NOMO-1 treated with dmso at 0.1 percent for 144 hours (cell line): ENCODE results near the gene RTP2.
A peak's percentile ranks its signal among the peaks of the same experiment; 100 is the strongest.

Source experiments
- DNase-seq: peaks from one replicate; lab custom pipeline; 2025; ENCODE audit not compliant: unreplicated experiment; lab: John Stamatoyannopoulos, UW

RTP2 gene

GRCh38 chr3:187738331-187739093, 36.2 kb upstream of the RTP2 start:
- peak; percentile 87 for DNase-seq

DNA sequence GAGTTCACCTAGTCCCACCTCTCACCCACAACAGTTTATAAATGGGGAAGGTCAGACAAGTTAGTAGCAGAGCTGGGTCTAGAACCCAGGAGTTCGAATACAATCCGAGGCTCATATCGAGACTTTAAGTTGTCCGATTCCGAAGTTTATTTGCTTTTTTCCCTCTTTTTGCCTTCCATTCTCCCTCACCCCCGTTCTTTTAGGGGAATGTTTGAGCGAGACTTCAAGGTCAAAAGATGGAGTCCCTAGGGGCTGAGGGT, 35.6 kb upstream of the RTP2 start:
- DNase-seq = no peak

DNA sequence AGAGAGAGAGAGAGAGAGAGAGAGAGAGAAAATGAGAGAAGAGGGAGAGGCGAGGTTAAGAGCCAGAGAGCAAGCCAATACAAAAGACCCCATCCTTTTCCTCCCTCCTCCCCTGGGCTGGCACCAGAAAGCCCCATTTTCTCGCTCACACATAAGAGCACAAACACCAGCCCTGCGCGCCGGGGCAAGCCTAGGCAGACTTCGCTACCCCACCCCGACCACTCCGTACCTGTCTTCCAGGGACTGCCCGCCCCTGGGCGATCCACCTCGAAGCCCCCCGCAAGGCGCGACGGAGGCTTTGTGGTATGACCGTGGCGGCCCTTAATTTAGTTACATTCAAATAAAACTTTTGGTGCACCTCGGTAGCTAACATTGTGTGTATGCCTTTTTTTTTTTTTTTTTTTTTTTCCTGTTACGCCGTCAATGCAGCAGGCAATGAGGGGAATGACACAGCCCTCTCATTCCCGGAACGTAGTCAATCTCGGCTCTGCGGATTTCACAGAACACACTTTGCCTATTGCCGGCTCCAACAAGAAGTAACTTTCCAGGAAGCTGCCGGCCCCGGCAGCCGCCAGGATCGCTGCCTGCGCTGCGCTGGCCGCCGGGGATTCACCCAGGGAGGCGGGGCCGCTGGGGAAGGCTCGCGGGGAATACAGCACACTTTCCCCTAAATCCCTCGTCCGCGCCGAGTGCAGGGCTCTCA, 35.2 kb upstream of the RTP2 start:
- no peak for DNase-seq

- DNase-seq = no peak
Measured at GRCh38 chr3:187737006-187737367, 34.6 kb upstream of the RTP2 start.

DNA sequence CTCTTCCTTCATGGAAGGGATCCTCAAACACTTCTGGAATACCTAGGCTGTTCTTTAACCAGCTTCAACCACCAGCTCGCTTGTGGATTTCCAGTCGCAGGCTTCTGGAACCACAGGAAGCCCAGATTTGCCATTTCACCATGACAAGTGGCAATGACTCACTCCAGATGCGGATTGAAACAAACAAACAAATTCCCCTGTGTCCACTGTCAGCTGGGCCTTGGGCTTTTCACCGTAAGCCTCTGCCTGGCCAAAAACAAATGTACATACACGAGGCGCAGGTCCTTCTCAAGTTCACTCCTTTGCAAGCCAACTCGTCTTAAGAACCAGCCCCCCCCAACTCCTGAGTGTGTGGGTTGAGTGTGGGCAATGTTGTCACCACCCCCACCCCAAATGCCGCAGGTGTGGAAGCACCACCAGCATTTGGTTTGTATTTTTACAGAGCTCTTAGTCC, 34.1 kb upstream of the RTP2 start:
- DNase-seq = no peak

DNA sequence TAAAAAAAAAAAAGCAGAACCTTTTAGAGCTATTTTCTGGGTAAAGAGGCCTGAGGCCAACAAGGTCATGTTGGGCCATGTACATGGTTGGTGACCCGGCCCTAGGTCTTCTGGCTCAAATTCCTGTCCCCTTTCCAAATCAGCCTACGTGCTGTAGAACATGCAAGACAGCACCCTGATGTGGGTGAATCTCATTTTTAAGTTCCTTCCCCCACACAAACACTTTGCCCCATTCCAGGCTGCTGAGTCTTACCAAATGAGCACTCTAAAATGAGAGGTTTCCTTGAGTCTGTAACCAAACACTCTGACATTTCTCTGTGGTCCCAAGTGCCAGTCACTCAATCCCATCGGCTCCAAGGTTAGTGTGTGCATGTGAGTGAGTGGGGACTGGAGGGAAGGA, 33.5 kb upstream of the RTP2 start:
- no peak for DNase-seq

GRCh38 chr3:187735383-187735782, 33.0 kb upstream of the RTP2 start:
- no peak for DNase-seq

DNA sequence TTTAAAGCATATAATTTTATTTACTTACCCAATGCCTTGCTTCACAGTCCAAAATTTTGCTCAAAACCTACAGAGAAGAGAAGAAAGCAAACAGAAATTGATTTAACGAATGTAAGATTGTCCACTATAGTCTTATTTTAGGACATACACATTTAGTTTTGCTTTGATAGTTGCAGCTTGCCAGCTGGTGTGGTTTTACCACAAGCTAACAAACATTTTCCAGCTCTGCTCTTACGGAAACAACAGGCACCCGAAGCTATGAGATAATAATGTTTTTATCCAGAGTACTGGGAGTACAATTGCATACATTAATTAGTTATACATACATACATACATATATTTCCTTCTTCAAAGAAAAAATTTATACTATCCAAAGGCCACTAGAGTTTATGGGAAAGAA, 32.5 kb upstream of the RTP2 start:
- no peak for DNase-seq

DNA sequence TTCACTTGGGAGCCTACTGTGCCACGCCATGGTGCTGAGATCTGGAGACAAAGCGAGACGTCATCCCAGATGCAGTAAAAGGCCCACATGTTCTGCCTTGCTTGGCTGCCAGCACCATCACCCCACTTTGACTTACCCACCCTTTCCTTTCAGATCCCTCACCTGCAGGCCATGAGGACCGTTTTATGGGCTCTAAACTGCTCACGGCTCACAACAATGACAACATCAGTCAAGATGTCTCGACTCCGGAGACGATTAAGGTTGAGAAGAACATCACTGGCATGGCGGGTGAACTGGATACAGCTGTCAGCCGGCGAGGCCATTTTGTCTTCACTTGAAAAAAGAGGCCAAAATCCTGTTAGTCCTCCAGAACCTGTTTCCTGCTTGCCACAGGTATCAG, 31.0 kb upstream of the RTP2 start:
- DNase-seq = no peak

GRCh38 chr3:187729598-187729997, 27.2 kb upstream of the RTP2 start:
- no peak for DNase-seq

DNA sequence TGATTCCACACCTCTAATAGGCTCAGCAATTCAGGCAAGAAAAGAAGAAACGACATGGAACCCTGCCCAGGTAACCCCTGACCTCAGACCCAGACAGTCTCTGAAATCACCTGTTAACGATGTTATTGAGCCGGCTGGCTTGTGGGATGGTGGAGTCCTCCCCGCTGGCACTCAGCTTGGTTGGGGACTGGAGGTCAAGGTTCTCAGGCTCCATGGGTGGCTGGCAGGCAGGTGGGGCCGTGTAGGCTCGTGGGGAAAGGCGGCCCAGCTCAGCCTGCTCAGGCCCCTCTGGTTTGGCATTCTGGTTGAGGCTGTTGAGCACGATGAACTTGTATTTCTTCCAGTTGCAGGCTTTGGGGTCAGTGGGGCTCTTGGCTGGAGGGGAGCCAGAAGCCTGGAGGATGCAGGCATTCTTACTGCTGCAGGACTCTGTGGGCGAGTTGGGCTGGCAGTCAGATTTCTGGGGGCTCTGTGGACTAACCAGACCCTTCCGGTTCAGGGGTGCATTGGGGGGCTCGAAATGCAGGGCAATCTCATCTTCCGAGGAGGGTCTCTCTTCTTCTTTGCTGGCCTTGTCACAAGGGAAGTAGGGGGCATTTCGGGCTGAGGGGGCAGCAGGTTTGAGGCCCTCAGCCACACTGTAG, 26.7 kb upstream of the RTP2 start:
- no peak for DNase-seq

DNA sequence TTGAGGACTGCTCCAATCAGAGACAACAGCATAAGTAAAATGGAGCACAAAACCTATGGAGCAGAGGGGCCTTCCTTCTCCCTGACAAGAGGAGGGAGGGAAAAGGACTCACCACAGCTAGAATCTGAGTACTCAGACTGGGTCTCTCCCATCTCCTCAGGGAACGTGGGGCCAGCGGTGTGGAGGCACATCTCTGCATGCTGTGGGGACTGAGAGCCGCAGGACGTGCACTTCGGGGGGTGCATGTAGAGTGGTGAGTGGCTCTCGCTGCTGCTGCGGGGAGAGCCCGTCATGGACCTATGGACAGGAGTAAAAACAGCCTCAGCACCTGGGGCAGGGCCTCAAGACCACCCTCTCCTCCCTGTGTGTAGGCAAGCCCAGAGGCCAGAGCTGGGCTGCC, 25.9 kb upstream of the RTP2 start:
- no peak for DNase-seq

DNA sequence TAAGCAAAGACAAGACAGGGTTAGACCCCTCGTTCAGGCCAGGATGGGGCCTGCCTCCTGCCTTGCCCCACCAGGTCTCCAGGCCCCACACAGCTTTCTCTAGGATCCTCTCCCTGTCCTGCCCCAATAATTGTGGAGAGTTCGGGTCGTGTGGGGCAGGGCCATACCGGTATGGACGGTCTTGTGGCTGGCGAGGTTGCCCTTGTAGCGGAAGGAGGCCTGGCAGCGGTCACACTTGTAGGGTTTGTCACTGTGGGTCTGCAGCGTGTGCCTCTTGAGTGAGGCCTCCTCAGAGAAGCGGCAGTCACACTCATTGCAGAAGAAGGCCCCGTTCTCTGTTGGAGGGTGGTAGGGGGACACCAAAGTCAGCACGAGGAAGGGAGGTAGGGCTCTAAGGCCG, 24.2 kb upstream of the RTP2 start:
- no peak for DNase-seq

DNA sequence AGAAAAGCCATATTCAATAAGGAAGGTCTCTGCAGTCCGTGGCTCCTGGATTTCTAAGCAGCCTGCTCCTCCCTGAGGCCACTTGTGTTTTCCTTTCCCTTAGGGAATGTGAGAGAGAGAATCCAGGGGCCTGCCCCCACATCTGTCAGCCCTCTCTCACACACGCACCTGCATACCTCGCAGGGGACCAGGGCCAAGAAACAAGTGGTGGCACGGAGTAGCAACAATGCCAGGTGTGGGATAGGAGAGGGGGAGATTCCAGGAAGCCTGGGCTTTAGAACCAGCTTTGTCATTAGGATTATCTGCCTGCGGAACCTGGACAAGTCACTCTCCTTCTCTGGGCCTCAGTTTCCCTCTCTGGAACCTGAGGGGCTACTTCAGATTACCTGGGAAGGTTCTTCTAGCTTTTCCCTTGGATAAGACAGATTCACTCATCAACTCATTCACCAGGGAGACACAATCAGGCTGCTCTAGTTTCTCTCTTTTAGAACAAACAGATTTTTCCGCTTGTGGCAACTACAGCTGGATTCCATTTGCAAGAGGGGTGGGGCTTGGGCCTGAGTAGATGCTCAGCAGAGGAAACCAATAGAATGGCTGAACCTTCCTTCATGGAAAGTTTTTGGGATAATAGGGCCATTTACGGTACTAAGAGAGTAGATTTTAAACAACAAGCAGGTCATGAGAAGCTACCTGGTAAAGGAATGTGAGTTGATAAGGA, 23.5 kb upstream of the RTP2 start:
- no peak for DNase-seq

GRCh38 chr3:187725224-187725623, 22.9 kb upstream of the RTP2 start:
- DNase-seq = no peak

- no peak for DNase-seq
Measured at GRCh38 chr3:187722206-187722612, 19.9 kb upstream of the RTP2 start.

GRCh38 chr3:187721055-187721454, 18.7 kb upstream of the RTP2 start:
- no peak for DNase-seq

DNA sequence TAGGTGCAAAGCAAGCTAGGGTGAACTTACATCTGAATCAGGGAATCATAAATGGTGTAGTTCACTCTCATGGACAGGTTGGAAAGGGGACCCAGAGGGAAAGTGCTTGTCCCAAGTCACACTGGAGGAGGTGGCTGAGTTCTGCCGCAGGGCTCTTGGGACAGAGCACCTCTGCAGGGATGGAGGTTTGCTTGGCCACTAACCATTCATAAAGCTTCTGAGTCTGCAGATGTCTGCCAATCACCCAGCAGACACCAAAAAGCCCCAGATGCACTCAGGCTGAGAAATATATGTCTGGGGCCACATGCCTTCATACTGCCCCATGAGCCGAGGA, 17.9 kb upstream of the RTP2 start:
- DNase-seq = no peak

DNA sequence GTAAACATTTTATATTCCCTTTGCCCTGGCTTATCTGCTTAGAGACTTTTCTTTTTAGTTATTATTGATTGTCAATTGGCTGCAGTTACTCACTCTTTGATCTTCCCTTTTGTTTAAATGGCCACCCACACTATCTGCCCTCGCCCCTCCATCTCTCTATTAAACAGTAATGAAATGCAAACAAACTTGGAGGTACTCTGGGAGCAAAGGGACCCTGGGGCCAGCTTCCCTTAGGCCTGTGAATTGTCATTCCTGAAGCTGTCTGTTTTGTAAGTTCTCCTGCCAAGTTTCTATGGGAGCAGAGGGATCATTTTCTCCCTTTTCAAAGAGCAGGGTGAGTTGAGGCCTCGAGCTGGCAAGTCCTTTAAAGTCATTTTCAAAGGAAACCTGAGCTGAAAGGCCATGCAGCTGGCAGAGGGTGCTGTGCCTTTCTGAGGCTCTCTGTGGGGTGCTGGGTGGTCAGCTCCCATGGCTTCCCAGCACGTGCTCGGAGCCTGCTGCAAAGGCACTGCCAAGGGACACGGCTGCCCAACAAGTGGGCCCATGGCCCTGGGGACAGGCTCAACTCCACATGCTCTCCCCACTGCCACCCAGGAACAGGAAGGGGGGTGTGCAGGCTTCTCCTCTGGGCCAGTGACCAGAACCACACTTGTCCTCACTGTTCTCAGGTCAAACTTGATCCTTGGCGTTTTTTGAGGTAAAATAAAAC, 17.4 kb upstream of the RTP2 start:
- no peak for DNase-seq

- DNase-seq = no peak
Measured at GRCh38 chr3:187718802-187719201, 16.4 kb upstream of the RTP2 start.

DNA sequence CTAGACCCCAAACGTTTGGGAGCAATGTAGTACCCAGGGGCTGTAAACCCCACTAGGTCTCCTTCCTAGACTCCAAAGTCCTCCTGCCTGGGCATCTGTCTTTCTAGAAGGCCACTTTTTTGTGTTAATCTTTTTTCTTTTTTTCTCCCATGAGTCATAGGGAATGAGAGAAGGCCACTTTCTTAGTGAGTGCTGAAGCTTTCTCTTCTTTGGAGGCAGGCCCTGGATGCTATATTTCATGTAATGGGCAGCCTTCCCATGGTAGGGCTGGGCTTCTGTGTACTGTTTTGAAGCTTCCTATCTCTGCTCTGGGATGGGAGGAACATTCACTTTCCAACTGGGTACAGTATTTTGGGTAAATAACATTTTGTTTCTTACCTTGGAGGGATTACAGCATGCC, 15.2 kb upstream of the RTP2 start:
- no peak for DNase-seq
